Lower leg skin (tissue), 3 donors: ENCODE measurements around the gene STK33.

Experiments used
- CTCF ChIP-seq, 3 donors: fragments of 450-650 bp; IDR thresholded peaks; one replicate each; pipeline ENCODE4 v1.5.1; 2016; ENCODE audit warnings: antibody characterized with exemption in 3 of 3, mild to moderate bottlenecking in 3 of 3, moderate library complexity in 2 of 3
- POLR2A ChIP-seq, 2 donors: fragments of 450-650 bp; IDR thresholded peaks; one replicate each; pipeline ENCODE4 v1.6.1; 2016 to 2017; ENCODE audit warnings: antibody characterized with exemption in 2 of 2, mild to moderate bottlenecking in 1 of 2, moderate library complexity in 1 of 2

DNA sequence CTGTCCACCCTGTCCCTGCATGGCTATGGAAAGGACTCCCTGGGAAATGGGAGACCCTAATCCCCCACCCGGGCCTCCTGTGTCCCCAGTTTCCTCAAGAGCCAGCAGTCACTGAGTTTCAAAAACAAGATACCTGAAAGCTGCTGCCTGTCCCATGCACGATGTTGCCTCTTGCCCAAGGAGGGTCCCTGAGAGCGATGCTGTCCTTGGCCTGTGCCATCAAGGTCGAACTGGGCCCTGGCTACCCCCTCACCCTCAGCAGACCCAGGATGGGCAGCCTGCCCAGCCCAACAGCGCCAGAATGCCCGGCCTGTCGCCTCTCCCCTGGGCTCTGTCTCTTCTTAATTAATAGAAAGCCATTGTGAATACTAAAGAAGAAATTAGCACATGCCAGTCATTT lies 225.8 kb downstream of the STK33 start:
- TF ChIP-seq CTCF (IDR thresholded peaks at IDR 0.05) (no peak), POLR2A (IDR thresholded peaks at IDR 0.05) (no peak)
